ENCODE measurements around the gene LIN37.

LIN37 gene

DNA sequence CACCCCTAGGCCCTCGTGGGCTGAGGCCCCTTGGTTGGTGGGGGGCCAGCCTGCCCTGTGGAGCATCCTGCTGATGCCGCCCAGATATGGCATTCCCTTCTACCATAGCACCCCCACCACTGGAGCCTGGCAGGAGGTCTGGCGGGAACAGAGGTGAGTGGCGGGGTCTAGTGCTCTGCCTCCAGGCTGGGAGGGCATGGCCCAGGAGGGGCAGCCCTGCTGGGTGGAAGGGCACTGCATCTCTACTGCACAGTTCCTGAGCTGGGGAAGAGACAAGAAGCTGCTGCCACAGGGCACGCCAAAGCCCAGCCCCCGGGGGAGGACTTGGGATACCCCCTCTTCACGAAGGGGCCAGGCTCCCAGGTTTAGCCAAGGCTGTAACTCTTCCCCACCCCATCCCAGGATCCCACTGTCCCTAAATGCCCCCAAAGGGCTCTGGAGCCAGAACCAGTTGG is 33.0 kb upstream of the LIN37 start:
- Histone ChIP-seq H3K4me3 (ENCODE audit: low read depth in 1 of 2, low read length in 1 of 2) (peak overlapping the region in 1 of 2 experiments; percentile 88), H3K4me1 (ENCODE audit: control insufficient read depth in 1 of 2, insufficient read depth in 1 of 2, low read depth in 1 of 2, low read length in 1 of 2) (peaks cover 29 to 35% of the 10 kb centered on the region in 2 experiments), H3K27ac (no peak overlapping the region), H3K9me3 (no peaks in the 10 kb centered on the region), H3K36me3 (peaks cover 9% of the 10 kb centered on the region), H3K27me3 (peaks cover 21% of the 10 kb centered on the region)
- TF ChIP-seq, protein P1, sequence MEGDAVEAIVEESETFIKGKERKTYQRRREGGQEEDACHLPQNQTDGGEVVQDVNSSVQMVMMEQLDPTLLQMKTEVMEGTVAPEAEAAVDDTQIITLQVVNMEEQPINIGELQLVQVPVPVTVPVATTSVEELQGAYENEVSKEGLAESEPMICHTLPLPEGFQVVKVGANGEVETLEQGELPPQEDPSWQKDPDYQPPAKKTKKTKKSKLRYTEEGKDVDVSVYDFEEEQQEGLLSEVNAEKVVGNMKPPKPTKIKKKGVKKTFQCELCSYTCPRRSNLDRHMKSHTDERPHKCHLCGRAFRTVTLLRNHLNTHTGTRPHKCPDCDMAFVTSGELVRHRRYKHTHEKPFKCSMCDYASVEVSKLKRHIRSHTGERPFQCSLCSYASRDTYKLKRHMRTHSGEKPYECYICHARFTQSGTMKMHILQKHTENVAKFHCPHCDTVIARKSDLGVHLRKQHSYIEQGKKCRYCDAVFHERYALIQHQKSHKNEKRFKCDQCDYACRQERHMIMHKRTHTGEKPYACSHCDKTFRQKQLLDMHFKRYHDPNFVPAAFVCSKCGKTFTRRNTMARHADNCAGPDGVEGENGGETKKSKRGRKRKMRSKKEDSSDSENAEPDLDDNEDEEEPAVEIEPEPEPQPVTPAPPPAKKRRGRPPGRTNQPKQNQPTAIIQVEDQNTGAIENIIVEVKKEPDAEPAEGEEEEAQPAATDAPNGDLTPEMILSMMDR (IDR thresholded peaks at IDR 0.05), result no peak

- H3K4me3 ChIP-seq (ENCODE audit: low read depth in 1 of 2, low read length in 1 of 2), result peak overlapping the region; percentile 88 to 91
- peaks cover 17% of the 10 kb centered on the region for H3K36me3 ChIP-seq
- peaks cover 13% of the 10 kb centered on the region for H3K27me3 ChIP-seq
- H3K27ac ChIP-seq, result peak overlapping the region; percentile 95
- no peaks in the 10 kb centered on the region for H3K9me3 ChIP-seq
- H3K4me1 ChIP-seq (ENCODE audit: control insufficient read depth in 1 of 2, insufficient read depth in 1 of 2, low read depth in 1 of 2, low read length in 1 of 2), result peaks cover 29 to 35% of the 10 kb centered on the region in 2 experiments
- TF ChIP-seq, protein P1 (IDR thresholded peaks at IDR 0.05), result no peak
Observed at GRCh38 chr19:35715981-35716800, 32.2 kb upstream of the LIN37 start.

DNA sequence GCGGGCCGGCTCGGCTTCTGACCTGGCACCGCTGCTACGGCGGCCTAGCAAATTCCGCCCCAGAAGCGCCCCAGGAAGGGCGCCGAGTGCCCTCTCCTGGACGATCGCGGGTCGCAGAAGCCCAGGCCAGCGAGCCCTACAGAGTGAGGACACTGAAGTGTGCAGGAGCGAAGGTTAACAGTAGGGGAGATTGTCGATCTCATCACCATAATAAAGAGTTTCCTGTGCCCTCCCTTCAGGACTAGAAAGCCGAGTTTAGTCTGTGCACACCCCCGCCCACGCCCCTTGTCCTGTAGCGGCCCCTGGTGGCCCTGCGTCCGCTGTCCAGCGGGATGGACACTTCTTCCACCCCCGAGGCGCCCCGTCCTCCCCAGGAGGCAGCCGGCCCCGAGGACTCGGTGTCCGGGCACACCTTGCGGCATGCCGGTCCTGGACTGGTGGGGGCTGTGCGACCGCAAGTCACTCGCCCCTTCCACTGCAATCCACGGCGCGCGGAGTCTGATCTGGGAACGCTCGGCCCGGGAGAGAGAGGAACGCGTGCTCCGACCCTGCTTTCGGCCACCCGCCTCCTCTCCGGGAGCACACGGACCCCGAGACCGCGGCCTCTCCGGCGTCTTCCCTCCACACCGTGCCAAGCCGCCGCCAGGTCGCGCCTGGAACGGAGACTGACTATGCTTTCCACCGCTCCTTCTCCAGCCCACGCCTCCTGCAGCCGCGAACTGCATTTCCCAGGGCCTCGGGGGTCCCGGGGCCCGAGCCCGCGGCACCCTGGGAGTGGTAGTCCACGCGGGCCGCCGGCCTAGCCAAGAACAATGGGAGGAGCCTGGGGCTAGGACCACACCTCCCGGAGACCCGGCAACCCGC is 31.3 kb upstream of the LIN37 start:
- Histone ChIP-seq H3K4me3 (ENCODE audit: low read depth in 1 of 2, low read length in 1 of 2) (peak overlapping the region; percentile 88 to 91), H3K4me1 (ENCODE audit: control insufficient read depth in 1 of 2, insufficient read depth in 1 of 2, low read depth in 1 of 2, low read length in 1 of 2) (peaks cover 29 to 35% of the 10 kb centered on the region in 2 experiments), H3K36me3 (peaks cover 26% of the 10 kb centered on the region), H3K27me3 (peaks cover 10% of the 10 kb centered on the region), H3K27ac (peak overlapping the region; percentile 95), H3K9me3 (no peaks in the 10 kb centered on the region)
- TF ChIP-seq, protein P1 (IDR thresholded peaks at IDR 0.05), result peak; percentile 87

GRCh38 chr19:35717665-35718344 is 30.6 kb upstream of the LIN37 start, which contains the start of gene KMT2B:
TSS of gene KMT2B (plus strand) at chr19:35718003. CDS start at chr19:35718019, 16 bp downstream.
- peaks cover 10% of the 10 kb centered on the region for H3K27me3 ChIP-seq
- no peaks in the 10 kb centered on the region for H3K9me3 ChIP-seq
- H3K27ac ChIP-seq, result peak within 1 kb of the TSS; percentile 95
- H3K4me3 ChIP-seq (ENCODE audit: low read depth in 1 of 2, low read length in 1 of 2), result peak within 1 kb of the TSS; percentile 88 to 91
- TF ChIP-seq, protein P1 (IDR thresholded peaks at IDR 0.05), result peak; percentile 18
- peaks cover 33% of the 10 kb centered on the region for H3K36me3 ChIP-seq
- peaks cover 29 to 35% of the 10 kb centered on the region in 2 experiments for H3K4me1 ChIP-seq (ENCODE audit: control insufficient read depth in 1 of 2, insufficient read depth in 1 of 2, low read depth in 1 of 2, low read length in 1 of 2)
